HTR-8/SVneo (cell line): Measurements from ENCODE around the gene CHST11.
"Not testable (repeated sequence)": the region's sequence is repeated elsewhere in the genome, so short reads cannot be mapped to it uniquely, and the experiment has no call there.

ENCODE experiments used
- DNase-seq: peaks from one replicate; pipeline ENCODE4 v3.0.0; 2011; ENCODE audit warnings: low spot score, mixed read lengths; ENCODE audit not compliant: insufficient read length
- FAIRE-seq: peaks from 2 replicates; lab custom pipeline; 2011; peaks lifted over from hg19 to GRCh38; lab: Jason Lieb, UNC

CHST11 gene

DNA sequence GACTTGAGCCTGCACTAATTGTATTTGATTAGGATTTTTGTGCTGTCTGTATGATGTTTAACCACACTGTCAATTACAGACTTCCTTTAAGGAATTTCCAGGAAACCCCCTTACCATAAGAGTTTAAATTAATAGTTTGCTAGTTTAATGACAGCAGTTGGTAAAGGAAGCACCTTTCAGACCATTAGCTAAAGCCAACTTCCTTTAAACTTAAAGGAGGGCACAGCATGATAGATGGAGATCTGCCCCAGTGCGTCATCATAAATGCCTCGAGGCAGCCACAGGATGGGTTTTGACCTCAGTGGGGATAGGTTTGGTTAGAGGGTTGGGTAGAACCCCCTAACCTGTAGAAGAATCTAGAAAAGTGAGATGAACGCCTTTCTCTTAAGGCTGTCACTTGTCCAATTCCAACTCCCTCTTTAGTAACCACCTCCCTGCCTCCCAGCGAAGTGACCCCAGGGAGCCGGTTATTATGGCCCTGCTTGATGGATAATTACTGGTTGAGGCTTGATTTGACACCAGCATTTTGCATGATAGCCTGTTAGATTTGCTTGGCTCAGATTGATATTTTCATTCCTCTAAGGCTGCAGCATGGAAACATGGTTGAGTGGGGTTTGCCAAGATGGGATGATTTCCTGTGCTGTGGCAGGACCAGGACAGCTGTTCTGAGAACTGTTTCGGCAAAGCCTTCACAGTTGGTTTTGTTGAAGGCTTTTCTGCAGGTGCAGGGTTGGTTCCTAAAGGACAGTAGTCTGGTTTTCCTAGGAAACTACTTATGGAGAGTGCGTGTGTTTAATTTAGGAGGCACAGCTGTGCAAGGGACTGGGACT lies 62.7 kb downstream of the CHST11 start:
- no peak for FAIRE-seq
- DNase-seq, result no peak

DNA sequence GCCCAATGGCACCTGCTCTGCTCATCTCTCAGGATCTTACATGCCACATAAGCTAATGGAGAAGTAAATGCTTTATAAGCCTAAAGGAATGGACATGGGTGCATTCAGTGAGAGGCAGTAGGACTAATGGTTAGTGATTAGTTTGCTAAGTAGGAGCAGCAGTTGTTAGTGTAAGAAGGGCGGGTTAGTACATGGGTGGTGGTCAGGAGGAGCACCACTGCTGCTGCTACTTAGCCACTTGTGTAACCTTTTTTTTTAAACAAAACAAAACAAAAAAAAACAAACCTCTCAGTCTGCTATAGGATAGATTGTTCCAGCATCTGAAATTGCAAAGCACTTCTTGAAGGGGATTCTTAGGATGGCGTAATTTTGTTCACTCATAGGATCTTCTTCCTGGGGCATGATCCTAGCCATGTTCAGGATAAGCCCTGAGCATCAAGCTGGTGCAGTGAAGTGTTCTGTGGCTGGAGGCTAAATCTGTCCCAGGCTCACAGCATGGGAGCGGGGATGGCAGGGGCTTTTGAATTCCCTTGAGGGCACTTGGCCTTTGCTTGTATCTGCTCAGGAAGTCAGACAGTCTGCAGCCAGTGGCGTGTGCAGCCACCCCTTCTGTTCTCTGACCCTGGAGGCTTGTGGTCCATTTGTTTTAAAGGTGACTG lies 63.6 kb downstream of the CHST11 start:
- FAIRE-seq, result no peak
- DNase-seq, result no peak

GRCh38 chr12:104521731-104522130 lies 65.0 kb downstream of the CHST11 start:
- FAIRE-seq, result no peak
- no peak for DNase-seq

DNA sequence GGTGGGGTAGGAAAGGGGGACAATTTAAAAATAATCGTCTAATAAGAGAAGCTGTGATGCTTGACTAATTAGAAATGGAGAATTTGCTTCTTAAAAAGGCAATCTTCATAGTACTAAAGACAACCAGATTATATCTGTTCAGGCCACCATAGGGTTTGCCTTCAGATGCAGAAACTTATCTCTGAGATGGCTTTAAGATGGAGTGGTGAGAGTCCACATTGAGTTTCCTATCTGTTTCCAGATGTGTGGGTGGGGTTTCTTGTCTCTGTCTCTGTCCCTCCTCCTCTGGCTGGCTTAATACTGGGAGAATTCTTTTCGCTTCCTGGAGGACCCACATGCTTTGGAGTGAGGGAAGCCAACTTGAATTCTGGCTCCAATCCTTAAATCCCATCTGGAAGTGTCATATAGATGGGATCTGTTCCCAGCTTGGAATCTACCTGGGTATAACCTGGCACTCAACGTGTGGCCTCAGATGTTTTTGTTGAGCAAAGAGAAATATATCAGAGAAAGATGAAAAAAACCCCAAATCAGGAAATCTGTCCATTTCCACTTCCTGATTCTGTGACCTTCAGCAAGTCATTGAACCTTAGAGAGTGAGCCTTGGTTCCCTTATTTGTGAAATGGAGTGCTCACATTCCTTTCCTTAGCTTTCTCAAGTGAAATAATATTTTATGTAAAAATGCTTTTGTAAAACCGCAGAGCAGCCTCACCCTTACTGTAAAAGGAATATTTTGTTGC lies 66.4 kb downstream of the CHST11 start:
- FAIRE-seq (no peak), DNase-seq (no peak)

DNA sequence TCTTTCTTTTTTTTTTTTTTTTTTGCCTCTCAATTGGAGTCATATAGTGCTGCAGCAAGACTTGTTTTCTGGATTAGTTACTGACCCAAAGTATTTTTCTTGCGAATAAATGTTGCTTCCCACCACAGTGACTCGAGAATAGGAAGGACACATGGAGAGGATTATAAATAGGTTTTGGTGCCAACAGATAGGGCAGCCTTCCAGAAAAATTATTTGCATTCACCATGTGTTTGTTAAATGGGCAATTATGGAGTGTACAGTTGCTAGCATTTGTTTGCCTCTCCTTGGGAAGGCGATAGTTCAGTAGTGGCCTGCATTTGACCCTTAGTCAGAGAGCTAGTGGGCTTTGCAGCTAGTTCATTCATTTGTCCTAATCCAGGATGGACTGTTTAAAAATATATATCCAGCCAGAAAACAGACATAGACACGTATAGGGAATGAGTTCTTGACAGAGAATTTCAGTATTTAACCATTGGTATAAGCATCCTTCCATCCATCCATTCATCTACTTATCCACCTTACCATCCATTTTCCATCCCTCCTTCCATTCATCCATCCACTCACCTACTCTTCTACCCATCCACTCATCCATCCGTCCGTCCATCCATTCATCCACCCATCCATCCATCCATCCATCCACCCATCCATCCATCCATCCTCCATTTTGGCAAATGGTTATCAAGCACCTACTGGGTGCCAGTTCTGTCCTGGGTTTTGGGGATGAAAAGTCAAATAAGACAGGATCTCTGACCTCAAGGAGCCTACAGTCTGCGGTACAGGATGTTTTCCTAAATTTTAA lies 67.5 kb downstream of the CHST11 start:
- FAIRE-seq (no peak), DNase-seq (no peak)

DNA sequence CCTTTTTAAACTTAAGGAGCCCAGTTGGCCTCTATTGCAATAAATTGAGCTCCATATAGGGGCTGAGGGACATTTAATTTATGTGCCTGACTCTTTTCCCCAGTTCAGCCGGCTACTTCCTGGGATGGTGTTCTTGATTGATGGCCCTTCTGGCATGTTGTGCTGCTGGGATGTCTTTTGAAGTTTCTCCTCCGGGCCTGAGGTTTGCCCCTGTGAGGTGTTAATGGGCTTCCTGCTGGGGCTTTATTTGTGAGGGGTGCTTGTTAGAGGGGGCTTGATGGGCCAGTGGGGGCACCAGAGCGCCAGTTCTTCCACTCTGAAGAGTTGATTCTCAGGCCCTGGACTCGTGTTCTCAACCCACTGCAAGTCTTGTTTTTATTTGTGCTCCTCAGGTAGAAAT lies 69.6 kb downstream of the CHST11 start:
- no peak for FAIRE-seq
- no peak for DNase-seq

DNA sequence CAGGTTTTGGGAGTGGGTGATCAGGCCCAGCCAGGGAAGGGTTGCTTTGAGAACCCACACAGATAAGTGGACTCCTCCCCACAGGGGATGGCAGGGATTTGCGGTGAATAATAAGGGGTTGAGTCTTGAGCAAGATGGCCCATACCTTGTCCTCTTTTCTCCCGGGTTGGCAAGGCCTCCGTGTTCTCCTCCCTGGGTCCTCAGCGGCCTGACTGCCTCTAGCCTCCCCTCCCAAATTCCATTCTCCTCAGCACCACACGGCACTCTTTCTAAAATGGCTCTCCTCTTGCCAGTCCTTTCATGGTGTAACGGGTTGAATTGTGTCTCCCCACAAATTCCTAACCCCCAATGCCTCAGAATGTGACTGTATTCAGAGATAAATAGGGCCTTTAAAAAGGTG lies 70.0 kb downstream of the CHST11 start:
- DNase-seq (no peak), FAIRE-seq (no peak)

GRCh38 chr12:104527653-104528052 lies 70.9 kb downstream of the CHST11 start:
- DNase-seq, FAIRE-seq: not testable (repeated sequence)

DNA sequence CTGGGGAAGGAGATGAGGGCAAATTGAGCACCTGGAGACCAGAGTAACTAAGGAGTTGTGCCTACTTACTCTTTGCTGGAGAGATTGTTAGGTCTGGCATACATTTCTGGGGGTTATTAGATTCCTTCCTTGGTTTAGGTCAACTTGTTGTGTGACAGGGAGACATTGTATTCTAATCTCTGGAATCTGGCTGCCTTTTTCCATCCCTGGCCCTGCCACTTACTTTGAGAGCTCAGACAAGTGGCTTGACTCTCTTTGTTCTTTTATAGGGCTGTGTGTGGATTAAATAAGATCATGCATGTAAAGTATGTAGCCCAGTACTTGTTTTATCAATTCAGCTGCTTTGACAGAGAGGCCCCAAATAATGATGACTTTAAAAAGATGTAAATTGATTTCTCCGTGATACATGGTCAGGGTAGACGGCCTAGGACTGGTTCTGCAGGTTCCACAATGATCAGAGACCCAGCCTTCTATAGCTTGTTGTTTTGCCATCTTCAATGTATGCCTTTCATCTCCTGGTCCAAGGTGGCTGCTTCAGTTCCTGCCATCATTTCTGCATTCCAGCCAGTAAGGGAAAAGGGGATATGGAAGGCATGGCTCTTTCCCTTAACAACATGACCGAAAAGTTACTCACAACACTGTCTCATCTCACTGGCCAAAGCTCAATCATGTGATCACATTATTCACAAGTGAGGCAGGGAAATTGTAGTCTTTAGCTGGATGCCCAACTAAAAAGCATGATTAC lies 72.6 kb downstream of the CHST11 start:
- DNase-seq (no peak), FAIRE-seq (no peak)

DNA sequence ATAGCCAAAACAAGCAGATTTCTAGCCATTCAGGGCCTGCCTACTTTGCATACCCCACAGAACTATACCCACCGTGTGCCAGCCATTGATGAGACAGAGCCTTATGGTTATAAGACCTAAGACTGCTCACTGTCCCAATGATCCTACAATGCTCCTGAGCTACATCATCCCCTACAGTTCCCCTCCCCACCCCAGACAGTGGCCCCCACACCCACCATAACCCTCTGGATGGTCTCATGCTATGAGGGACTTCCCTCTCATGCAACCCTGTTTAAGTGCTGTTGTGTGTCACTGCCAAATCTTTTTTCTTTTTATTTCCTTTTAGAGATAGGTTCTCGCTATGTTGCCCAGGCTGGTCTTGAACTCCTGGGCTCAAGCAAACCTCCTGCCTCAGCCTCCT lies 75.9 kb downstream of the CHST11 start:
- FAIRE-seq, result no peak

GRCh38 chr12:104533134-104533533 lies 76.4 kb downstream of the CHST11 start:
- no peak for FAIRE-seq
- no peak for DNase-seq

More for the DNA sequence above, 75.9 kb downstream of the CHST11 start:
- DNase-seq, result no peak

DNA sequence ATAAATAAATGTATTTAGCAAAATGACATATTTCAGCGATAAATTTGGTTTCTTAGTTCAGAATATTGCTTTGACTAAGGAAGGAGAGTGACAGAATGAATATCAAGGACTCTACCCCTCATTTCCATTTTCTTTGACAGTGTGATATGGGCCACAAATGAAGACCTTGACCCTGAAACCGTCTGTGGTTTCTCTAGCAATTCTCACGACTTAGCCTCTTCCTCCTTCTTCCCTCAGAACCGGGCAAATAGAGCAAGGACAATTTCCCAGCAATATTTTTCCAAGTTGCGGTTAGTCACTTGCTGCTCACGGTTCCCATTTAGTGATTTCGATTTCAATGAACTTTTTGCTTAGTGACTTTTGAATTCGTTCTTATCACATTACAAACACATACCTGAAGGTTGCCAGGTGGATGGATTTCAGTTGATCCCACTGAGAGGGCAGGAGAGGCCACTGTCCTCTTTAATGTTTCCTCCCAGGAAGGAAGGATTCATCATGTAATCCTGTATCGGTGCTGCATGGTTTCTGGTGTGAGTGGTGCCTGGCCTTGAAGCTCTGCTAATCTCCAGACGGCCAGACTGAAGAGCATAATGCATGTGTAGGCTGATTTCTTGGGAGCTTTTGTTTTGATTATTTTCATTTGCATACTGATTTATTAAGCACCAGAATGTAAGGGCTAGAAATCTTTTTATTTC lies 77.6 kb downstream of the CHST11 start:
- FAIRE-seq (no peak), DNase-seq (no peak)

GRCh38 chr12:104534857-104535248 lies 78.1 kb downstream of the CHST11 start:
- no peak for FAIRE-seq

DNA sequence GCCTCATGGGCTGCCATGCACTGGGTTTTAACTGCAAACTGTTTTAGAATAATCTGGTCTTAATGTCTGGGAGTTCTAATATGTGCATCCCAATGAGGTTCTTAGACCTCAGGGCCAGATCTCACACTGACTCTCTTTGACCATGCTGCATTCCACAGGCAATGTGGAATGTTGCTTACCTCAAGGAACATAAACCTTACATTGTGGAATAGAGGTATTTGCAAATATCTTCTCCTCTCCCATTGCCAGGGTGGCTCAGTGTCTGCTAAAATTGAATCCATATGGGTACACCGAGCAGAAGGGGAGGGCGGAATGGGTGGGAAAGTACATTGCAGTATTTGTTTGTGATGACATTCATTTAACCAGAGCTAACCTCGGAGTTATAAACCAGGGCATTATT lies 78.6 kb downstream of the CHST11 start:
- no peak for DNase-seq
- no peak for FAIRE-seq

More at GRCh38 chr12:104534857-104535248, 78.1 kb downstream of the CHST11 start:
- DNase-seq, result no peak

- DNase-seq (no peak), FAIRE-seq (no peak)
These were observed 80.1 kb downstream of the CHST11 start for GRCh38 chr12:104536841-104537240.

DNA sequence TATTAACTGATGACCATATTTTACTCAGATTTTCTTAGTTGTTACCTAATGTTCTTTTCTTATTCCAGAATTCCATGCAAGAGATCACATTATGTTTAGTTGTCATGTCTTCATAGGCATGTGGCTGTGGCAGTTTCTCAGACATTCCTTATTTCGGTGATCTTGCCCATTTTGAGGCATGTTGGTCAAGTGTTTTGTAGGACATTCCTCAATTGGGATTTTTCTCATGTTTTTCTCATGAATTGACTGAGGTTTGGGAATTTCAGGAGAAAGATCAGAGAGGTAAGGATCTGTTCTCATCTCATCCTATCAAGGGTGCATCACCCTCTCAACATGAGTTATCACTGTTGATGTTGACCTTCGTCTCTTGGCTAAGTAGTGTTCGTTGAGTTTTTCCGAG lies 81.3 kb downstream of the CHST11 start:
- no peak for FAIRE-seq

GRCh38 chr12:104538891-104539462 lies 82.2 kb downstream of the CHST11 start:
- no peak for DNase-seq
- FAIRE-seq, result no peak

More for the DNA sequence above, 81.3 kb downstream of the CHST11 start:
- DNase-seq, result no peak

DNA sequence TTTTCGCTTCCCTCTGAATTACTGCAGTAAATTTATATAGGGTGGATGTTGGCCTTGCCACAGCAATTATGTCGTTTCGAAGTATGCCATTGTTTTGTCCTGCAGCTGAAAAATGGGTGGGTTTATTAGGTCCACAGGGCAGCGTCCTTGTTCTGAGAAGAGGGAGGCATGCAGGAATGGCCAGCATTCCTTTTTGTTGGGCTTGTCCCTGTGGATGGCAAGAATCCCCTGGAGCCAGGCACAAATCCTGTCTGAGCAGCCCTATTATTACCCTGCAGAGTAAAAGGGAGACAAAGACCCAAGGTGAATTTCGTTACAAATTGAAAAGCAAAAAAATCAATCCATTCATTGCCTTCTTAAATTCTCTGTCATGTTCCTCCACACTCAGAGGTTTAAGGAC lies 88.1 kb downstream of the CHST11 start:
- no peak for DNase-seq

DNA sequence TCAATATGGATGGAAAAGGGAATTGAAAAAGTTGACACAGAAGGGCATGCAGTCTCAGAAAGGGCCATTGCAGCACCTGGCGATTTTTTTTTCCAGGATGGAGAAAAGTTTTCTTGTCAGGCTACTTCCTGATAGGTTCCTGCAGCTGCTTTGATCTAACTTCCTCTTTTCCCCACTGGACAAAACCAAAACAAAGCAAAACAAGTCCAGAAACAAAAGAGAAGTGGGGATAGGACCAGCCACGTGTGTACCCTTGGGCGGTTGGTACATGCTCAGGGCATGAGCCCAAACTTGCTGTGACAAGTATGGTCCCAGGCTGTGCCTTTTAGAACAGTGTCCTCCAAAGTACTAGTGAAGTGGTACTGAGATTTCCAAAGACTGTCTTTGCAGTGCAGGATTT lies 89.8 kb downstream of the CHST11 start:
- no peak for DNase-seq
- no peak for FAIRE-seq

More for the DNA sequence above, 88.1 kb downstream of the CHST11 start:
- FAIRE-seq, result no peak
